Measurements from ENCODE around the gene CNTN6.

Gene CNTN6

GRCh38 chr3:1423566-1424089, 330.8 kb downstream of the CNTN6 start:
- no peak for DNase-seq

GRCh38 chr3:1439395-1439794, 346.6 kb downstream of the CNTN6 start:
- DNase-seq, result peak in 1 of 4 experiments; percentile 2

- no peak for DNase-seq
Measured at GRCh38 chr3:1442271-1442670, 349.4 kb downstream of the CNTN6 start.

- no peak for DNase-seq
Measured at GRCh38 chr3:1444195-1444594, 351.4 kb downstream of the CNTN6 start.

- no peak for DNase-seq
Measured at GRCh38 chr3:1446531-1446930, 353.7 kb downstream of the CNTN6 start.

GRCh38 chr3:1447452-1447851, 354.6 kb downstream of the CNTN6 start:
- no peak for DNase-seq

- DNase-seq, result no peak
Measured at GRCh38 chr3:1448443-1448842, 355.6 kb downstream of the CNTN6 start.
